Left lung (tissue), 10 donors: ENCODE measurements around the gene GRM1. TPM values are rescaled to one million over a fixed set of nuclear protein-coding genes. Genes with fewer than 3 reads are reported as not detected.

Experiments used
- ATAC-seq: fragments of 200-7000 bp; cut with Tn5 transposase; one replicate; pipeline ENCODE4 v1.9.1; 2020; ENCODE audit warnings: moderate library complexity
- DNase-seq, 4 donors: peaks; one replicate each; pipeline ENCODE4 v3.0.0-alpha.2; 2013 to 2020
- H3K27ac ChIP-seq, 2 donors: fragments of 200-600 bp; sonication (generic) in 1 of 2; one replicate each; pipeline versions ENCODE4 v1.5.0 to v1.8.0; 2020 to 2021
- H3K27me3 ChIP-seq, 2 donors: fragments of 200-600 bp; sonication (generic) in 1 of 2; one replicate each; pipeline versions ENCODE4 v1.5.0 to v1.8.0; 2020 to 2021
- H3K36me3 ChIP-seq, 2 donors: fragments of 200-600 bp; sonication (generic) in 1 of 2; one replicate each; pipeline versions ENCODE4 v1.5.0 to v1.8.0; 2020 to 2021
- H3K4me1 ChIP-seq, 2 donors: fragments of 200-600 bp; one replicate each; pipeline ENCODE4 v1.8.0; 2021
- H3K4me3 ChIP-seq, 2 donors: fragments of 200-600 bp; sonication (generic) in 1 of 2; one replicate each; pipeline versions ENCODE4 v1.5.0 to v1.8.0; 2020 to 2021; ENCODE audit warnings: mild to moderate bottlenecking in 1 of 2
- H3K9me3 ChIP-seq, 2 donors: fragments of 200-600 bp; sonication (generic) in 1 of 2; one replicate each; pipeline versions ENCODE4 v1.5.0 to v1.8.0; 2020 to 2021
- CTCF ChIP-seq, 2 donors: fragments of 200-600 bp; sonication (generic) in 1 of 2; IDR thresholded peaks; one replicate each; pipeline versions ENCODE4 v1.5.0 to v1.8.0; 2021; ENCODE audit warnings: antibody characterized with exemption in 2 of 2
- intact Hi-C, 2 donors: fragments of 100-400 bp; cut with DNase I; formaldehyde crosslinking; loops; one replicate each; pipeline versions ENCODE4 v1.11.2 to v1.14.2; 2022
- polyA plus RNA-seq, 6 donors: library from polyadenylated mRNA; unstranded; fragments of 120-200 nt; gene quantifications; one replicate each; pipeline ENCODE4 v1.2.1, GENCODE V29; 2013; ENCODE audit not compliant: insufficient read length in 6 of 6
- total RNA-seq, 2 donors: library from RNA; stranded (reverse); fragmentation: NEBNext Ultra II Directional; extraction: Animal tissue kit (Norgen Biotek cat#: 25700); gene quantifications; one replicate each; pipeline ENCODE4 v1.2.1, GENCODE V29; 2021
- donor health status: DM: no; HTN: yes; CAD: no.
- donor health status: DM: no; HTN: no; CAD: no.

Gene GRM1
- total and polyA plus RNA-seq, 8 donors, result 0.04 to 0.10 (median 0.07) TPM; not detected in 1

GRCh38 chr6:146310628-146311027 is 281.8 kb downstream of the GRM1 start:
- DNase-seq (no peak), ATAC-seq (no peak)
- Histone ChIP-seq H3K9me3 (no peaks in the 10 kb centered on the region), H3K36me3 (no peaks in the 10 kb centered on the region), H3K27me3 (no peaks in the 10 kb centered on the region), H3K4me1 (no peaks in the 10 kb centered on the region), H3K27ac (no peak overlapping the region), H3K4me3 (no peak overlapping the region)
- no peak for TF ChIP-seq CTCF (IDR thresholded peaks at IDR 0.05)
- intact Hi-C loops, result no loop called here

- H3K27me3 ChIP-seq, result no peaks in the 10 kb centered on the region
- H3K4me3 ChIP-seq, result no peak overlapping the region
- DNase-seq (no peak), ATAC-seq (no peak)
- H3K27ac ChIP-seq, result no peak overlapping the region
- intact Hi-C loops, result no loop called here
- no peaks in the 10 kb centered on the region for H3K9me3 ChIP-seq
- no peak for TF ChIP-seq CTCF (IDR thresholded peaks at IDR 0.05)
- no peaks in the 10 kb centered on the region for H3K36me3 ChIP-seq
- no peaks in the 10 kb centered on the region for H3K4me1 ChIP-seq
Observed at GRCh38 chr6:146311079-146311478, 282.2 kb downstream of the GRM1 start.

DNA sequence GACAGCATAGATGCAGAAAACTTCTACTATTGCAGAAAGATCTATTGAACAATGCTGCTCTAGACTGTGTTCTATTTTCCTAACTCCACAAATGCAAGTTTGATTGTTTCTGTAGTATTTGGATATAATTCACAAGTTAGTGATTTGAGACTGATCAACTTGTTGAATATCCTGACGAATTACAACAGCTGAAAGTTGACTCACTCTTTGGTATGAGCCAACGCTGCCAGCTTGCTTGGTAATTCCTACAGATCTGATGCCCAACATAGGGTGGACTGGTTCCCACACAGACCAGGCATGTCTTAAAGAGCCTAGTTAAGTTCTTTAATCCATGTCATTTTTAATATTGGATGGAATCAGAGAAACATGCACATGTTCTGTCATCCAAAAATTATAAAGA is 283.7 kb downstream of the GRM1 start:
- intact Hi-C loops, result no loop called here

DNA sequence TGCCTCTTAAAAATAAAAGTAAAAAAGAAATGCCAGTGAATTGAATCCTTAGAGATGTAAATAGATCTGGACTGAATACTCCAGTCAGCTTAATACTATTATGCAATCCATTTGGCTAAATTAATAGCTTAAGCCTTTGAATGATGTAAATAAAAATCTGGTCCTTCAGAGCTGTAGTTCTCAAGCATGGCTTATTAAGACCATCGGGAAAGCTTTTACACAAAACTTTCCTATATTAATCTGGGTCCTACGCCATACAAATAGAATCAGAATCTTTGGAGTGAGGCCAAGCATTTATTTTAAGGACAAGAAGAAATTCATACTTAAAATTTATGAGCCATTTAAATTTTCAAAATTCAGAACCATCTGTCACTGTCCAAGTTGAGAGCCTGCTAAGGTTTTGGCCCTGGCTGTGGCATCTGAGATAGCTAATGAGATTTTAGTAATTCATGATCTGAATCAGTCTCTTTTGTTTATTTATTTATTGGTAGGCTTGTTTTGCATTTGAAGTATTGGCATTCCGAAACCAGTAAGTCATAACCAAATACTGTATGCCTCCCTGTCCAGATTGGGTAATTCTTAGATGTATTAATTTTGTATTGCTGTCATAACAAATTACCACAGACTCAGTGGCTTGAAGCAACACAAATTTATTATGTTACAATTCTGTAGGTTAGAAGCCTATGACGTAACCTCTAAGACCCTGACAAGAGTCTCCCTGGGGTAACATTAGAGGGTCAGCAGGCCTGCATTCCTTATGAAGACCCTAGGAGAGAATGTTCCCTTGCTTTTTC is 286.7 kb downstream of the GRM1 start:
- Histone ChIP-seq H3K4me3 (no peak overlapping the region), H3K27me3 (no peaks in the 10 kb centered on the region)

More for the DNA sequence above, 283.7 kb downstream of the GRM1 start:
- Histone ChIP-seq H3K4me1 (no peaks in the 10 kb centered on the region), H3K9me3 (no peaks in the 10 kb centered on the region), H3K4me3 (no peak overlapping the region), H3K27ac (no peak overlapping the region), H3K36me3 (no peaks in the 10 kb centered on the region), H3K27me3 (no peaks in the 10 kb centered on the region)
- DNase-seq (no peak), ATAC-seq (no peak)
- no peak for TF ChIP-seq CTCF (IDR thresholded peaks at IDR 0.05)

GRCh38 chr6:146316175-146316495 is 287.3 kb downstream of the GRM1 start:
- no peak for TF ChIP-seq CTCF (IDR thresholded peaks at IDR 0.05)
- Histone ChIP-seq H3K4me1 (no peaks in the 10 kb centered on the region), H3K4me3 (no peak overlapping the region), H3K27ac (no peak overlapping the region), H3K27me3 (no peaks in the 10 kb centered on the region), H3K36me3 (no peaks in the 10 kb centered on the region), H3K9me3 (no peaks in the 10 kb centered on the region)
- DNase-seq (no peak), ATAC-seq (no peak)
- intact Hi-C loops, result no loop called here

More for the DNA sequence above, 286.7 kb downstream of the GRM1 start:
- intact Hi-C loops, result no loop called here
- Histone ChIP-seq H3K36me3 (no peaks in the 10 kb centered on the region), H3K27ac (no peak overlapping the region), H3K9me3 (no peaks in the 10 kb centered on the region), H3K4me1 (no peaks in the 10 kb centered on the region)
- no peak for TF ChIP-seq CTCF (IDR thresholded peaks at IDR 0.05)
- no peak for ATAC-seq
- no peak for DNase-seq
